OCI-LY1 (cell line): Measurements from ENCODE around the gene DIRAS2.

Experiments used
- H2AFZ ChIP-seq: fragments of 200-600 bp; sonication (generic), shearing (Covaris generic); 2 replicates; pipeline ENCODE4 v1.6.0; 2014; ENCODE audit warnings: antibody characterized with exemption, mild to moderate bottlenecking, low read length
- H3F3A ChIP-seq: fragments of 200-600 bp; sonication (generic), shearing (Covaris generic); 2 replicates; pipeline ENCODE4 v1.6.0; 2014; ENCODE audit warnings: mild to moderate bottlenecking, antibody characterized with exemption, low read length, moderate library complexity; ENCODE audit not compliant: insufficient read depth
- H3K27ac ChIP-seq: fragments of 200-600 bp; sonication (generic); 2 replicates; pipeline ENCODE4 v1.5.1; 2014; ENCODE audit warnings: low read length, mixed run types, mild to moderate bottlenecking, low read depth; ENCODE audit not compliant: poor library complexity, severe bottlenecking
- H3K27me3 ChIP-seq: fragments of 200-600 bp; sonication (generic); 2 replicates; pipeline ENCODE4 v1.6.0; 2014; ENCODE audit warnings: antibody characterized with exemption, mild to moderate bottlenecking, low read length, moderate library complexity; ENCODE audit not compliant: insufficient read depth
- H3K36me3 ChIP-seq: fragments of 200-600 bp; sonication (generic); 2 replicates; pipeline ENCODE4 v1.6.1; 2014; ENCODE audit warnings: mild to moderate bottlenecking, antibody characterized with exemption, low read length, moderate library complexity, mixed read lengths; ENCODE audit not compliant: insufficient read depth
- H3K4me1 ChIP-seq: fragments of 200-600 bp; sonication (generic); 2 replicates; pipeline ENCODE4 v1.5.1; 2014; ENCODE audit warnings: mild to moderate bottlenecking, low read length, moderate library complexity; ENCODE audit not compliant: insufficient read depth, severe bottlenecking
- H3K4me2 ChIP-seq: fragments of 200-600 bp; sonication (generic), shearing (Covaris generic); 2 replicates; pipeline ENCODE4 v1.6.1; 2014; ENCODE audit warnings: low read length
- H3K4me3 ChIP-seq: fragments of 200-600 bp; sonication (generic); 2 replicates; pipeline ENCODE4 v1.5.1; 2014; ENCODE audit warnings: low read length, low read depth, mild to moderate bottlenecking, mixed read lengths; ENCODE audit not compliant: poor library complexity, severe bottlenecking
- H3K79me2 ChIP-seq: fragments of 200-600 bp; shearing (Covaris generic); 2 replicates; pipeline ENCODE4 v1.6.1; 2016; ENCODE audit warnings: mixed run types, low read length, mixed read lengths; ENCODE audit not compliant: insufficient read depth
- H3K9ac ChIP-seq: fragments of 200-600 bp; sonication (generic), shearing (Covaris generic); 2 replicates; pipeline ENCODE4 v1.6.1; 2014; ENCODE audit warnings: mild to moderate bottlenecking, low read length, mixed read lengths
- H3K9me2 ChIP-seq: fragments of 200-600 bp; sonication (generic), shearing (Covaris generic); 2 replicates; pipeline ENCODE4 v1.6.1; 2014; ENCODE audit warnings: low read depth, mild to moderate bottlenecking, low read length, mixed read lengths
- H3K9me3 ChIP-seq: fragments of 200-600 bp; shearing (Covaris generic); 2 replicates; pipeline ENCODE4 v1.6.1; 2014; ENCODE audit warnings: low read length, mixed read lengths
- H4K20me1 ChIP-seq: fragments of 200-600 bp; sonication (generic), shearing (Covaris generic); 2 replicates; pipeline ENCODE4 v1.6.0; 2016; ENCODE audit warnings: mild to moderate bottlenecking, low read length; ENCODE audit not compliant: insufficient read depth
- EZH2 ChIP-seq: fragments of 200-600 bp; sonication (generic), shearing (Covaris generic); IDR thresholded peaks from 2 replicates; pipeline ENCODE4 v1.8.0; 2017; ENCODE audit warnings: borderline replicate concordance, mixed run types, mild to moderate bottlenecking, antibody characterized with exemption, low read length, moderate library complexity, mixed read lengths
- TF ChIP-seq, protein P1 (sequence below): fragments of 200-600 bp; sonication (generic), shearing (Covaris generic); IDR thresholded peaks from 2 replicates; pipeline ENCODE4 v1.5.1; 2017; ENCODE audit warnings: mild to moderate bottlenecking, antibody characterized with exemption, low read length, moderate library complexity, mixed read lengths

DIRAS2 gene

DNA sequence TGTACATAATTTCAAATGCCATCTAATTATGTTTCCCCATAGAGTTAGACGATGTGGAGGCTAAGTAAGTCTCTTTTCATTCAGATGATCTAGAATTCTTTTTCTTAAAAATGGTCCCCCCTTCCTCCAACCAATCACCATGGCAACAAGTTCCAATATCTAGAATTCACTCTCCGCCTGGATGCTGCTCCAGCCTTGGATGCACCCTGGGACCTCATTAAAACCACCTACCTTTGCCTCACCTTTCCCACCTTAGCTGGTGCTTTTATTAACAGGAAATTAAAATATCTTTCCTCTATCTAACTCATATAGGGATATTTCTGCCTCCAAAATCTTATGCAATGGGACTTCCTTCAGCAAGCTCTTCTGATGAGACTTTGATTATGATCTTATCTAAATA lies 49.0 kb downstream of the DIRAS2 start:
- Histone ChIP-seq H3K9me2 (no peaks in the 10 kb centered on the region), H3K4me2 (no peak overlapping the region), H3K36me3 (no peaks in the 10 kb centered on the region), H4K20me1 (no peaks in the 10 kb centered on the region), H3F3A (no peaks in the 10 kb centered on the region), H3K9ac (no peak overlapping the region), H3K9me3 (no peaks in the 10 kb centered on the region), H3K27ac (no peak overlapping the region), H3K4me1 (no peaks in the 10 kb centered on the region), H3K79me2 (no peaks in the 10 kb centered on the region), H3K27me3 (no peaks in the 10 kb centered on the region), H3K4me3 (no peak overlapping the region), H2AFZ (no peak overlapping the region)
- no peak for TF ChIP-seq EZH2
- TF ChIP-seq, protein P1, sequence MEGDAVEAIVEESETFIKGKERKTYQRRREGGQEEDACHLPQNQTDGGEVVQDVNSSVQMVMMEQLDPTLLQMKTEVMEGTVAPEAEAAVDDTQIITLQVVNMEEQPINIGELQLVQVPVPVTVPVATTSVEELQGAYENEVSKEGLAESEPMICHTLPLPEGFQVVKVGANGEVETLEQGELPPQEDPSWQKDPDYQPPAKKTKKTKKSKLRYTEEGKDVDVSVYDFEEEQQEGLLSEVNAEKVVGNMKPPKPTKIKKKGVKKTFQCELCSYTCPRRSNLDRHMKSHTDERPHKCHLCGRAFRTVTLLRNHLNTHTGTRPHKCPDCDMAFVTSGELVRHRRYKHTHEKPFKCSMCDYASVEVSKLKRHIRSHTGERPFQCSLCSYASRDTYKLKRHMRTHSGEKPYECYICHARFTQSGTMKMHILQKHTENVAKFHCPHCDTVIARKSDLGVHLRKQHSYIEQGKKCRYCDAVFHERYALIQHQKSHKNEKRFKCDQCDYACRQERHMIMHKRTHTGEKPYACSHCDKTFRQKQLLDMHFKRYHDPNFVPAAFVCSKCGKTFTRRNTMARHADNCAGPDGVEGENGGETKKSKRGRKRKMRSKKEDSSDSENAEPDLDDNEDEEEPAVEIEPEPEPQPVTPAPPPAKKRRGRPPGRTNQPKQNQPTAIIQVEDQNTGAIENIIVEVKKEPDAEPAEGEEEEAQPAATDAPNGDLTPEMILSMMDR = no peak

DNA sequence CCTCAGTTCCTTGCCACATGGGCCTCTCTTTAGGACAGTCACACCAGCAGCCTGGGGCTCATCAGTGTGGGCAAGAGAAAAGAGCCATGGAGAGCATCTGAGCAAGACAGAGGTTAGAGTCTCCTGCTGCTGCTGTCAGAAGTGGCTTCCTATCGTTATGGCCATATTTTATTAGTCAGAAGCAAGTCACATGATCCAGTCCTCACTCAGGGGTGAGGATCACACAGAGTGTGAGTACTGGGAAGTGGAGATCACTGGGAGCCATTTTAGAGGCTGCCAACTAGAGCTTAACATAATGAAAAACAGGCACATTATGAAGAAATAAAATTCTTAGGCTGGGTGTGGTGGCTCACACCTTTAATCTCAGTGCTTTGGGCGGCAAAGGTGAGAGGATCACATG lies 62.0 kb downstream of the DIRAS2 start:
- H3K27me3 ChIP-seq = no peaks in the 10 kb centered on the region
- H3K36me3 ChIP-seq = no peaks in the 10 kb centered on the region
- H4K20me1 ChIP-seq = no peaks in the 10 kb centered on the region
- H3K4me2 ChIP-seq = no peak overlapping the region
- no peak overlapping the region for H3K4me3 ChIP-seq
- no peaks in the 10 kb centered on the region for H3K79me2 ChIP-seq
- no peak overlapping the region for H3K27ac ChIP-seq
- no peaks in the 10 kb centered on the region for H3F3A ChIP-seq
- no peaks in the 10 kb centered on the region for H3K9me2 ChIP-seq
- no peaks in the 10 kb centered on the region for H3K9me3 ChIP-seq
- TF ChIP-seq, protein P1 = no peak
- TF ChIP-seq EZH2 = no peak
- H2AFZ ChIP-seq = no peak overlapping the region
- H3K4me1 ChIP-seq = no peaks in the 10 kb centered on the region
- no peak overlapping the region for H3K9ac ChIP-seq

DNA sequence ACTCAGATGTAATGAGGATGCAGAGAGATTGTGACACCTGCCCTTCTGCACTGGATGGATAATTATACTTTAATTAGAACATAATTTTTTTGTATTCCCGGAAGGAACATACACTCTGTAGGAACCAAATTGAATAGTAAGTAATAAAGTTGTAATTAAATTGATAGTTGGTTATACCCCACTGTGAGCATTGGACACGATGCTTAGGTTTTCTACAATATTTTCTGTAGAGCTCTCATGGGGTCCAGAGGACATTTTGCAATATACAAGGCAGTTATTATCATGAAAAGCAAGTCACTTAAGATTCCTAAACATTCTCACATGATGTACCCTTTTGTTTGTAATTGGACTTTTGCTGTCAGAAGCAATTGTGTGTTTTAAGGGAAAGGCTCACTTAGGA lies 63.4 kb downstream of the DIRAS2 start:
- no peaks in the 10 kb centered on the region for H3K9me2 ChIP-seq

More for the DNA sequence above, 63.4 kb downstream of the DIRAS2 start:
- Histone ChIP-seq H3K4me3 (no peak overlapping the region), H3F3A (no peaks in the 10 kb centered on the region), H2AFZ (no peak overlapping the region), H3K4me1 (no peaks in the 10 kb centered on the region), H4K20me1 (no peaks in the 10 kb centered on the region), H3K9me3 (no peaks in the 10 kb centered on the region), H3K27ac (no peak overlapping the region), H3K36me3 (no peaks in the 10 kb centered on the region), H3K27me3 (no peaks in the 10 kb centered on the region), H3K4me2 (no peak overlapping the region), H3K79me2 (no peaks in the 10 kb centered on the region), H3K9ac (no peak overlapping the region)
- TF ChIP-seq, protein P1 = no peak
- no peak for TF ChIP-seq EZH2
